ENCODE data around the gene BAIAP2. TPM values are rescaled to one million over a fixed set of nuclear protein-coding genes. Genes with fewer than 3 reads are reported as not detected.
"Not testable (repeated sequence)": the region's sequence is repeated elsewhere in the genome, so short reads cannot be mapped to it uniquely, and the experiment has no call there.

BAIAP2 gene
- total and polyA plus RNA-seq, 2 donors, result 11.8 to 41.5 TPM

DNA sequence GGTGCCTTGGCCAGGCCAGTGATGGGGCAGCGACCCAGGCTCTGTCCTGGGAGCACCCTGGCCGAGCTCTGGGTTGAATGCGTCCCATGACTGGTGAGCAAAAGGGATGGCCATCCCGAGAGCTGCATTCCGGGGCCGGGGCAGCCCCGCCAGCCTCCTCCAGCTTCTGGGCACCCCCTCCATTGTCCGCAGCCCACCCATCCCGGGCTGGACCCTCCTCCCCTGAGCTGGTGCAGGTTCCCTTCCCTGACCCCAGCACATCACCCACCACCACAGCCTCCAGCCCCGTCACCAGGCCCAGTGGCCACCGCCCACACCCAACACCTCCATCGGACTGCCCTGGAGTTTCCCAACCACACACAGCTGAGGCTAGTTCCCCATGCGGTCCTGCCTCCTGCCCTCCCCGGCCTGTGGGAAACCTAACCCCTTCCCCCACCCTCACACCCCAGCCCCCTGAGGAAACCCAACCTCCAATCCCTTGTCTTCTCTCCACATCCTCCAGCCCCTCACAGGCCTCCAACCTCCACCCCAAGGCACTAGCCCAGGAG lies 114.1 kb downstream of the BAIAP2 start:
- no peaks in the 10 kb centered on the region for H3K4me1 ChIP-seq (ENCODE audit: insufficient read depth)
- WGBS, result 74% methylated on average over 14 of the region's 14 CpGs
- no peaks in the 10 kb centered on the region for H3K36me3 ChIP-seq (ENCODE audit: insufficient read depth)
- H3K4me3 ChIP-seq (ENCODE audit: low read depth, low read length), result no peak overlapping the region
- H3K27ac ChIP-seq (ENCODE audit: low read depth), result no peak overlapping the region
- DNase-seq (ENCODE audit: extremely low spot score), result no peak

DNA sequence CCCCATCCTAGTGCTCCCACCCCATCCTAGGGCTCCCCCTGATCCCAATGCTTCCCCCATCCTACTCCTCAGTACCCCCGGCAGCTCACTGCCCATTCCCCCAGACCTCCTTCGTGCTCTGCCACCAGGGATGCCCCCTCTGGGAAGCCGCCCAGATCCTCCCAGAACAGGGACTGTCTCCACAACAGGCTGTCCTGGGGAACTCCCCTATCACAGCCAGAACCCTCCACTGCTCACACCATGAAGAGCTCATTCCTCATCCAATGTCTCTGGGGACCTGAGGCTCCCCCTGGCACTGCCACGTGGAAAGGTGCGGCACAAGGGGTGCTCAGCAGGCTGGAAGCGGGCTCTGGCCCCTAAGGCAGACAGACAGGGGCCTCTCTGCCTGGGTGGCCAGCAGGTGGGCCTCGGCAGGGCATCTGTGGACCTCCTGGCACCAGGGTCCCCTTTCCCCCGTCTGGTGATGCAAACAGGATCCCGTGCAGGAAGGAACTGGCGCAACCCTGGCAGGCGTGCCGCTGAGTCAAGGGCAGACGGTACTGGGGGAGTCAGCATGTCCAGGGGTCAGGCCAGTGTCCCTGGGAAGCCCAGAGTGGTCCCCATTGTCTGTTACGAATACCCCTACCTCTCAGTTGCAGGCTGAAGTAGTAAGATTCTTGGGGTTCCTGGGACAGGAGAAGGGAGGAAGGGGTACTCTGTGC lies 115.6 kb downstream of the BAIAP2 start:
- no peak for DNase-seq (ENCODE audit: extremely low spot score)
- Histone ChIP-seq H3K4me1 (ENCODE audit: insufficient read depth) (no peaks in the 10 kb centered on the region), H3K27ac (ENCODE audit: low read depth) (no peak overlapping the region), H3K36me3 (ENCODE audit: insufficient read depth) (no peaks in the 10 kb centered on the region), H3K4me3 (ENCODE audit: low read depth, low read length) (no peak overlapping the region)
- WGBS, result 76% methylated on average over 14 of the region's 14 CpGs

DNA sequence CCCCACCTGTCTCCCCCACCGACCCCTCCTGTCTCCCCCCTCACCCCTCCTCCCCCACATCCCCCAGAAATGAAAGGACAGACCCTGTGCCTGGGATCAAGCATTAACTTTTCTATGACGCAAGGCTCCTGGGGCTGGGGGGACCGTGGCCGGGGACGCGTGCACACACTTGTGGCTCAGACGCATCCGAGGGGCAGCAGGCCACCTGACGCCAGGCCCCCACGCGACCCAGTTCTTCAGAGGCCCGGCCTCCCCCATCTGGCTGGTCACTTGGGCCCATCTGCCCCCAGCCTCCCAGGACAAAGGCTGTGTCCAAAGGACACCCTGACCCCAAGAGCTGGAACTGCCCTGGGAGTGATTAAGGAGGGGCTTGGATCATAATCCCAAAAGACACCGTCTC lies 116.3 kb downstream of the BAIAP2 start:
- Histone ChIP-seq H3K4me1 (ENCODE audit: insufficient read depth) (no peaks in the 10 kb centered on the region), H3K27ac (ENCODE audit: low read depth) (no peak overlapping the region), H3K4me3 (ENCODE audit: low read depth, low read length) (no peak overlapping the region), H3K36me3 (ENCODE audit: insufficient read depth) (no peaks in the 10 kb centered on the region)
- no peak for DNase-seq (ENCODE audit: extremely low spot score)
- WGBS, result 71% methylated on average over 13 of the region's 13 CpGs

DNA sequence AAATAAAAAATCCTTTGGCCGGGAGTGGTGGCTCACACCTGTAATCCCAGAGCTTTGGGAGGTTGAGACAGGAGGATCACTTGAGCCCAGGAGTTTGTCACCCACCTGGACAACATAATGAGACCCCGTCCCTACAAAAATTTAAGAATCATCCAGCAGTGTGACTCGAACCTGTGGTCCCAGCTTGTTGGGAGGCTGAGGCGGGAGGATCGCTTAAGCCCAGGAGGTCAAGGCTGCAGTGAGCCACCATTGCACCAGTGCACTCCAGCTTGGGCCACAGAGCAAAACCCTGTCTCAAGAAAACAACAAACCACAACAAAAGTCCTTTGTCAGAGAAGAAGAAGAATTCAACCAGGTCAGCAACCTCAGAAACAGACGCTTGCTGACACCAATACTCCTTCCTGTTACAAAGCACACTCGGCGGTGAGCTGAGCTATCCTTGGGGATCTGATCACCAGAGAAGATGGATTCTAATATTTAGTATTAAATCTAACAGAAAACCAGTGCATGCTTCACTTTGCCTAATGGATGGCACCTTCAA lies 117.4 kb downstream of the BAIAP2 start:
- Histone ChIP-seq H3K36me3 (ENCODE audit: insufficient read depth) (no peaks in the 10 kb centered on the region), H3K4me1 (ENCODE audit: insufficient read depth) (no peaks in the 10 kb centered on the region), H3K4me3 (ENCODE audit: low read depth, low read length) (no peak overlapping the region), H3K27ac (ENCODE audit: low read depth) (no peak overlapping the region)
- no peak for DNase-seq (ENCODE audit: extremely low spot score)
- 84% methylated on average over 8 of the region's 8 CpGs for WGBS

DNA sequence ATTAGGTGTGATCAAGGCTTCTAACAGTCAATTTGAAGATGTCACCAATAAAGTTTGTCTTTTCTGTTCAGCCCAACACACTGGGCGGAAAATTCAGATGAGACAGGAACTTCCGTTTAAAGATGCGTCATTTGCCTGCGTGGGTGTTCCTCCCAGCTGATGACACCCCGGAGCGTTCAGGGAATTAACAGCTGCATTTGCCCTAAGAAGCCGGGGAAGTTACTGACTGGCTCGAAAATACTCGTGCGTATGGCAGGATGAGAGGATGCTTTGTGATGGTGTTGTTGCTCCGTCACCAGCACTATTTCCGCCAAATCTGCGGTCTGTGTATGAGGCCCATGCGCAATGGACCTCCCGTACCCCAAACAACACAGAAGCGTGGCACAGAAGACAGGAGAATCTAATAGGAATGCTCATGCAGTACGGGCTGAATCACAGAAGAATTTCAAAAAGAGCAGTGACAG lies 118.4 kb downstream of the BAIAP2 start:
- no peak for DNase-seq (ENCODE audit: extremely low spot score)
- no peak overlapping the region for H3K4me3 ChIP-seq (ENCODE audit: low read depth, low read length)
- H3K4me1 ChIP-seq (ENCODE audit: insufficient read depth), result no peaks in the 10 kb centered on the region
- H3K27ac ChIP-seq (ENCODE audit: low read depth), result no peak overlapping the region
- WGBS, result 73% methylated on average over 17 of the region's 17 CpGs
- no peaks in the 10 kb centered on the region for H3K36me3 ChIP-seq (ENCODE audit: insufficient read depth)

DNA sequence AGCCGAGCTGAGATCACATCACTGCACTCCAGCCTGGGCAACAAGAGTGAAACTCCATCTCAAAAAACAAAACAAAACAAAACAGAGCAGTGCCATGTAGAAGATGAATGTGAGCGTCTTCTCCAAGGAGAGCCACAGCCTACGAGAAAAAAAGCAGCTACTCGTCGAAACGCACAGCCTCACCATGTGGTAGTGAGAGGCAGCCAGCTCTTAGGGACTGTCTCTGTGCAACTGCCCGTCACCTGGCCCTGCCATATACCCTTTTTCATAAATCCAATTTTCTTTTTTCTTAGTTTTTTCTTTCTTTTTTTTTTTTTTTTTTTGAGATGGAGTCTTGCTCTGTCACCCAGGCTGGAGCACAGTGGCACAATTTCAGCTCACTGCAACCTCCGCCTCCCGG lies 119.1 kb downstream of the BAIAP2 start:
- not testable (repeated sequence) for H3K27ac ChIP-seq (ENCODE audit: low read depth); H3K4me1 ChIP-seq (ENCODE audit: insufficient read depth); H3K36me3 ChIP-seq (ENCODE audit: insufficient read depth); H3K4me3 ChIP-seq (ENCODE audit: low read depth, low read length); DNase-seq (ENCODE audit: extremely low spot score)
- WGBS, result 93% methylated on average over 9 of the region's 9 CpGs

DNA sequence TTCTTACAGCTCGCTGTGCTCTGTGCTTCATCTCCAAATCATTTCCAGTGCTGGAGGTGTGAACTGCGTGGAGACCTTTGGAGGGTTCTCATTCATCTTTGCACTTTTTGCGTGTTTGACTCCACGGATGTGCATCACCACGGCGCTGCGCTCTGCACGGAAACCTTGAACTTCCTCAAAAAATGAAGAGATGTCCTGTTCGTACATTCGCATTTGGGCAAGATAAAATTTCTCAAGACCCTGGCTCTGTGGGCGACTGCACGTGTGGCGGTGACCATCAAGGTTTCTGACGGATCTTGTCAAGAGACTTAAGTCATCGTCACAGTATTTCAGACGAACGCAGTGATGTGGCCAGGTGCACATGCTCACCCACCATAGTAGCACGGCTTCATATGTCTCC lies 120.0 kb downstream of the BAIAP2 start:
- Histone ChIP-seq H3K27ac (ENCODE audit: low read depth) (no peak overlapping the region), H3K36me3 (ENCODE audit: insufficient read depth) (no peaks in the 10 kb centered on the region), H3K4me1 (ENCODE audit: insufficient read depth) (no peaks in the 10 kb centered on the region), H3K4me3 (ENCODE audit: low read depth, low read length) (no peak overlapping the region)
- WGBS, result 94% methylated on average over 18 of the region's 18 CpGs
- DNase-seq (ENCODE audit: extremely low spot score), result no peak

DNA sequence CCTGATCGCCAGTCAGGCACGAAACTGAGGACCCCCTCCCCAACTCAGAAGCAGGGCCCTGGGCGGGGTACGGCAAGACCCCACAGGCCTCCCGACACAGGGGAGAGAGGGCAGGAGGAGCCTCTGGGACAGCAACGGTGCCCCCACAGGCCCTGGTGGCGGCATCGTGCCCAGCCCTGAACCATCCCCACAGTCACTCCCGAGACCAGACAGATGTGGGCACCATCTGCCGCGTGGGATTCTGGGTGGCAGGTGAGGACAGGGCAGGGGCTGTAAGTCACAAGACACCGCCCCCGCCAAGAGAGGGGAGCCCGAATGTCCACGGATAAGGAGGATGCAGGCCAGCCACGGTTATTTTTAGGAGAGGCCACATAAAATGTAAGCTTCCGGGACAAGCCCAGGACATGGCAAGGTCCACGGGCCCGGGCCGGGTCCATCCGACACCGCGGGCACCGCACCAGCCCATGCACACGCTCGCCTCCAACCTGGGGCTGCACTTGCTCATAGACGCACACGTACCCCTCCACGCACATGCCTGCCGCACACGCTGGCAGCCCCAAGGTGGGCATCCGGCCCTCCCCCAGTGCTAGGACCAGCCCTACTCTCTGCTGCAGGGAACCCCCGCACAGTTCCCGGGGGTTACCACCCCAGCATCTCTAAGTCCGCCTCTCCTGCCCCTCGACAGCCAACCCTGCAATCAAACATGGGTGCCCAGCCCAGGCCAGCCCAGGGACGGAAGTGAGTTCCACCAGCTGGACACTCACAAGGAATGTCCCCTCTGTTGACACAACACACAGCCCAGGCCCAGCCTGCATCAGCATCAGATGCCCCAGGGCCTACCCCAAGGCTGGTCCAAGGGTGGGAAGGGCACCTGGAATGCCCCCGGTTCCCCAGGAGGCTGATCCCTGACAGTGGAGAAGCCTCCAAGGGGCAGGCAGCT lies 122.2 kb downstream of the BAIAP2 start:
- H3K4me1 ChIP-seq (ENCODE audit: insufficient read depth), result no peaks in the 10 kb centered on the region
- H3K4me3 ChIP-seq (ENCODE audit: low read depth, low read length), result no peak overlapping the region
- DNase-seq (ENCODE audit: extremely low spot score), result no peak
- WGBS, result 91% methylated on average over 38 of the region's 38 CpGs
- no peaks in the 10 kb centered on the region for H3K36me3 ChIP-seq (ENCODE audit: insufficient read depth)
- no peak overlapping the region for H3K27ac ChIP-seq (ENCODE audit: low read depth)

DNA sequence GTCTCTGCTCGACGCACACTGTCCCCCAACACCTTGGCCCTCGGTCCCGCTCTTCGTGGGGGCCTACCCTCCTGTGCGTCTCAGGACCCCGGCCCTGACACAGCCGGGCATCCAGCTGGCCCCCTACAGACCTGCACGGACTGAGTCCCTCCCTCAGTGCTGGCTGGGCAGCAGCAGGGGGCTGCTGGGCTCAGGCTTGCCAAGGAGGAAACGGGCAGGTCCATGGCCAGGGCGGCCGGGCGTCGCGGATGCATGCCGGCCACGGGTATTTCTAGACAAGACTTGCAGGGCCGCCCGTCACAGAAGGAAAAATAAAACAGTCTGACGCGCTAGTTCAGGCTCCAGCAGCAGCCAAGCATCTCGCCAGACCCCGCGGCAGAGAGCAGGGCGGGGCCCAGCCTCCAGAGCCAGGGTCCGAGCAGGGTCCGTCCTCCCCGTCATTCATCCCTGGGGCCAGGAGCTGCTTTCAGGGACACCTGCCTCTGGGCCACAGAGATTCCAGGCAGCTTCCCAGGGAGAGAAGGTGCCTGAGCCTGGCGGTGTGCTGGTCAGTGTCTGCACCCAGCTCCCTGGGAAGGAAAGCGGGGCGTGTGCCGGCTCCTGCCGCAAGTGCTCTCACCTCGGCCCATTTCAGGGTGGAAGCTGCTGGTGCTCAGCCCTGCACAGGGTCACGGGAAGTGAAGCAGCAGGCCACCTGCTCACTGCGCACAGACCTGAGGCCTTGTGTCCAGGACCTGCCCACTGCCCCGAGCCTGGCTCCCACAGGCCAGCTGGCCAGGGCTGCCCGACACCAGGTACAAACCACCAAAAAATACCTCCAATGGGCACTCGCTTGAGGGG lies 123.1 kb downstream of the BAIAP2 start:
- Histone ChIP-seq H3K4me1 (ENCODE audit: insufficient read depth) (no peaks in the 10 kb centered on the region), H3K27ac (ENCODE audit: low read depth) (no peak overlapping the region), H3K4me3 (ENCODE audit: low read depth, low read length) (no peak overlapping the region), H3K36me3 (ENCODE audit: insufficient read depth) (no peaks in the 10 kb centered on the region)
- DNase-seq (ENCODE audit: extremely low spot score), result no peak
- 87% methylated on average over 39 of the region's 39 CpGs for WGBS

DNA sequence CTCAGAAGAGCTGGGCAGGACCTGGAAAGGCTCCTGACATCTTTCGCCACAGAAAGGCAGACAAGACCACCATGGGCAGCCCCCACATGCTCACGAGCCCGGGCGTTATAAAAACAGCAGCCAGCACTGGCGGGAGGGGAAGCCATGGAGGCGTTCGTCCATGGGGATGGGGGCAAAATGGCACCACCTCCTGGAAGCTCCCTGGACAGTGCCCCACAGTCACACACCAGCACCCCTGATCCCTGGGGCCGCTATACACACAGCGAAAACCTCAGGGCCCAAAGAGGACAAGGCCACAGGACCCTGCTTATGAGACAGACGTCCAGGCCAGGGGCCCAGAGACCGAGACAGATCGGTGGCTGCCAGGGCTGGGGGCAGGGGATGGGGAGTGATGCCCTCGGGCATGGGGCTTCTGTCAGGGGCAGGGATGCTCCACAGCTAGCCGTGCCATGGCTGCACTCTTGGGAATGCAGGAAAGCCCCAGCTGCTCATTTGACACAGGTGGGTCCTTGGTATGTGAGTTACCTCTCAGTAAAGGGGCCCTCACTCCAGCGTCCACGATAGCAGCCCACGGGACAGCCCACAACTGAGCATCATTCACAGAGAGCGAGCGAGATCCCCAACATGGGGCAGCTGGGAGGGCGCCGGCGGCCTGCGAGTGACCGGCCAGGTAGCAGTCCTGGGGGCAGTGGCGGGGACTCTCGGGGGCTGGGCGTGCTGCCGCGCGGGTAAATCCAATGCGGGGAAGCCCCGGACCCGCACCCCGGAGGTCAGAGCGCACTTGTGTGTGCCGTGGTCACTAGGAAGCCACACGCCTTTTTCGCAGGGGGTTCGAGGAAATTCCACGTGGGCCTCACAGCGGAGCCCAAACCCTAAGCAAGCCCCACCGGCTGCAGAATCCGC lies 124.0 kb downstream of the BAIAP2 start:
- H3K4me3 ChIP-seq (ENCODE audit: low read depth, low read length), result no peak overlapping the region
- DNase-seq (ENCODE audit: extremely low spot score), result no peak
- H3K27ac ChIP-seq (ENCODE audit: low read depth), result no peak overlapping the region
- no peaks in the 10 kb centered on the region for H3K4me1 ChIP-seq (ENCODE audit: insufficient read depth)
- WGBS, result 88% methylated on average over 43 of the region's 43 CpGs
- no peaks in the 10 kb centered on the region for H3K36me3 ChIP-seq (ENCODE audit: insufficient read depth)

DNA sequence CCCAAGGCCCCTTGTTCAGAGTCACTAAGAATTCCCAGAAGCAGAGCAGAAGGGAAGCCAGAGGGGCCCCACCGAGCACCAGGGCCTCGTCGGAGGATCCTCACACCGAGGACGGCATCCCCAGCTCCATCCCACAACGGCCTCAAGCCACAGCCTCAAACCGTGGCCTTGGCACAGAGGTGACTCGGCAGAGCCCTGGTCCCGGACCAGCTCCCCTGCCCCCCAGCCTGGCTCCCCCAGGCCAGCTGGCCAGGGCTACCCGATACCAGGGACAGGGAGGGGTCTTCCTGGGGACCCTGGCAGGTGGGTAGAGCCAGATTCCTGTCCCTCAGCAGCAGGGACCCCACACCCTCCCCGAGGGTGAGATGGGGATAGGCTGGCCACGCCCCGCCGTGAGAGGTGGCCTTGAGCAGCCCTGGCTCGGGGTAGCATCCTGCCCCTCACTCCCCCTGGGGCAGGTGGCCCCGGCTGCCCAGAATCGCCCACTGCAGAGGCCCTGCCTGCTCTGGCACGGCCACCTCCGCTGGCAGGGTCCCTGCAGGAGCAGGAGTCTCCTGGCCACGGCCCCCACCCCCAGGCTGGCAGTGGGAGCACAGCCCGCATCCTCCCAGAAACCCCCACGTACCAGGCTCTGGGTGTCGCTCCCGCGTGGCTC lies 124.8 kb downstream of the BAIAP2 start:
- Histone ChIP-seq H3K36me3 (ENCODE audit: insufficient read depth) (no peaks in the 10 kb centered on the region), H3K27ac (ENCODE audit: low read depth) (no peak overlapping the region), H3K4me3 (ENCODE audit: low read depth, low read length) (peak overlapping the region; percentile 1), H3K4me1 (ENCODE audit: insufficient read depth) (no peaks in the 10 kb centered on the region)
- 74% methylated on average over 25 of the region's 25 CpGs for WGBS
- DNase-seq (ENCODE audit: extremely low spot score), result no peak

DNA sequence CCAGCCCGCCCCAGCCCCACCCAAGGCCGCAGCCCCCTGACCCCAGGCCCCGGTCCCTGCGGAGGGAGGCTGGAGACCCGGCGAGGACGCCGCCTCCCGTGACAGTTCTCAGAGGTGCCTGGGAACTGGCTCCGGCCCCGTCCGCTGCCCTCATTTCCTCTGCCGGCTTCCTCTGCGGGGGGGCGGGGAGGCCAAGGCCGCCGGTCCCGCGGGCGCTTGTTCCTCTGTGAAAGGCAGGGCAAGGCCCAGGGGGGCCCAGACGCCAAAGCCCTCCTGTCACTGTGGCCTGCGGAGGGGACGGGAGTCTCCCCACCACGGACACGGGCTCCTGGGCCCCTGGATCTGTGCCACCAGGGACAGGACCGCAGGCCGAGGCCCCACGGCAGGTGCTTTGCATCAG lies 125.4 kb downstream of the BAIAP2 start:
- Histone ChIP-seq H3K36me3 (ENCODE audit: insufficient read depth) (no peaks in the 10 kb centered on the region), H3K4me1 (ENCODE audit: insufficient read depth) (no peaks in the 10 kb centered on the region), H3K27ac (ENCODE audit: low read depth) (no peak overlapping the region), H3K4me3 (ENCODE audit: low read depth, low read length) (no peak overlapping the region)
- no peak for DNase-seq (ENCODE audit: extremely low spot score)
- WGBS, result 49% methylated on average over 28 of the region's 28 CpGs
